Esophagus (tissue), 2 donors: Measurements from ENCODE around the gene UFD1. TPM values are rescaled to one million over a fixed set of nuclear protein-coding genes. Genes with fewer than 3 reads are reported as not detected.

Experiments
- H3K27ac ChIP-seq, 2 donors: one replicate each; pipeline ENCODE4 v1.5.1; 2013; ENCODE audit warnings: low read depth in 2 of 2, mild to moderate bottlenecking in 2 of 2, inconsistent platforms in 1 of 2, low read length in 1 of 2, moderate library complexity in 1 of 2
- H3K27me3 ChIP-seq, 2 donors: one replicate each; pipeline ENCODE4 v1.6.1; 2013; ENCODE audit warnings: low read length in 2 of 2, control low read depth in 1 of 2, mild to moderate bottlenecking in 1 of 2; ENCODE audit not compliant: insufficient read depth in 2 of 2, control insufficient read depth in 1 of 2
- H3K36me3 ChIP-seq, 2 donors: one replicate each; pipeline ENCODE4 v1.6.1; 2013; ENCODE audit warnings: low read length in 1 of 2; ENCODE audit not compliant: control insufficient read depth in 2 of 2, insufficient read depth in 2 of 2
- H3K4me1 ChIP-seq, 2 donors: one replicate each; pipeline ENCODE4 v1.6.1; 2013; ENCODE audit warnings: low read length in 1 of 2; ENCODE audit not compliant: control insufficient read depth in 2 of 2, insufficient read depth in 2 of 2
- H3K4me3 ChIP-seq, 2 donors: one replicate each; pipeline ENCODE4 v1.5.1; 2013; ENCODE audit warnings: low read length in 2 of 2, mild to moderate bottlenecking in 2 of 2, low read depth in 1 of 2, moderate library complexity in 1 of 2
- H3K9me3 ChIP-seq, 2 donors: one replicate each; pipeline ENCODE4 v1.6.1; 2013; ENCODE audit warnings: mild to moderate bottlenecking in 2 of 2, low read depth in 1 of 2, low read length in 1 of 2, moderate library complexity in 1 of 2; ENCODE audit not compliant: control insufficient read depth in 2 of 2, insufficient read depth in 1 of 2
- WGBS, 2 donors: extraction: QIAGEN DNeasy Blood & Tissue Kit; methylation state at CpG; one replicate each; pipeline ENCODE4 v1.1.7; 2013; 5-methylcytosine and 5-hydroxymethylcytosine counted together
- polyA plus RNA-seq, 2 donors: library from polyadenylated mRNA; stranded (reverse); fragments of 200-250 nt; gene quantifications; one replicate each; pipeline ENCODE4 v1.2.3, GENCODE V29; 2013
- donor health status: healthy with polysubstance abuse.
- donor health status: Bipolar disorder and iron deficiency.

The UFD1 gene
- polyA plus RNA-seq, 2 donors: 59.7 to 78.3 TPM

DNA sequence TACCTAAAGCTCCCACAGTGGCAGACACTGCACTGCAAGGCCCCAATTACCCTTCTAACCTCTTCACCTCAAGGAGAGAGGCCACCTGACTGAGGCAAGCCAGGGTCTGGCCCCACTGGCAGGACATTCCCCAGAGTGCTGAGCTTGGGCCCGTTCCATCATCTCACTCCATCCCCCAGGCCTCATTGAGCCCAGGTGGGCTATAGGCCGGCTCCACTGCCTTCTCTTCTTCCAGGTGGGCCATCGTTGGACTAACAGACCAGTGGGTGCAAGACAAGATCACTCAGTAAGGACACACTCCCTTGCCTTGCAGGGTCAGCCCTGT, 19.8 kb upstream of the UFD1 start:
- Histone ChIP-seq H3K4me3 (no peak overlapping the region), H3K27me3 (no peaks in the 10 kb centered on the region), H3K9me3 (no peaks in the 10 kb centered on the region), H3K36me3 (peaks cover 0 to 3% of the 10 kb centered on the region in 2 donors), H3K4me1 (no peaks in the 10 kb centered on the region), H3K27ac (no peak overlapping the region)
- WGBS, 2 donors: 96 to 97% methylated on average over 3 of the region's 3 CpGs

DNA sequence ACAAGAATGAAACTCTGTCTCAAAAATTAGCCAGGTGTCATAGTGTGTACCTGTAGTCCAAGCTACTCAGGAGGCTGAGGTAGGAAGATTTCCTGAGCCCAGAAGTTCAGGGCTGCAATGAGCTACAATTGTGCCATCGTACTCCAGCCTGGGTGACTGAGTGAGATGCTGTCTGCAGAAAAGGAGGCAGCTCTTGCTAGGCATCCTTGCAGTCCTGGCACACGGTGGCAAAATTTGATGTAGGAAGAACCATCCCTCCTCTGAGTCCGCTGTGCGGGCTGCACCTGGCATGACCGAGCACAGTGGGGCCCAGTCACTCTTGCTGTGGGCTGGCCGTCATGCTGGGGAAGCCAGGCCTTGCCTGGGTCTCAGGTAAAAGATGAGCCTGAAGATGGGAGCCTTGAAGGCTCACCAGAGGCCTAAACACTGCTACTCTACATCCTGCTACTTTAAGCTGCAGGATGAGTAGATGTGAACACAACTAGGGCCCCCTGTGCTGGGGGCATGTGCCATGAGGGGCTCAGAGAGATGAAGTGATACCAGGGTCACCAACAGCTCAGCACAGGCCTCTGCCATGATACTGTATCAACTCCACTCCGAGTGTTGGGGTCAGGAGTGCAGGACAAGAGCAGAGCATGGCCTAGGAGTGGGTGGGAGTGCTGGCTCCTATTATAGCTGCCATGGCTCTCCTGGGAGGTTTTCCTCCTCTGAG, 19.3 kb upstream of the UFD1 start:
- Histone ChIP-seq H3K27me3 (no peaks in the 10 kb centered on the region), H3K4me1 (no peaks in the 10 kb centered on the region), H3K27ac (no peak overlapping the region), H3K36me3 (peaks cover 0 to 3% of the 10 kb centered on the region in 2 donors), H3K4me3 (no peak overlapping the region), H3K9me3 (no peaks in the 10 kb centered on the region)
- WGBS, 2 donors: 97 to 98% methylated on average over 7 of the region's 7 CpGs

DNA sequence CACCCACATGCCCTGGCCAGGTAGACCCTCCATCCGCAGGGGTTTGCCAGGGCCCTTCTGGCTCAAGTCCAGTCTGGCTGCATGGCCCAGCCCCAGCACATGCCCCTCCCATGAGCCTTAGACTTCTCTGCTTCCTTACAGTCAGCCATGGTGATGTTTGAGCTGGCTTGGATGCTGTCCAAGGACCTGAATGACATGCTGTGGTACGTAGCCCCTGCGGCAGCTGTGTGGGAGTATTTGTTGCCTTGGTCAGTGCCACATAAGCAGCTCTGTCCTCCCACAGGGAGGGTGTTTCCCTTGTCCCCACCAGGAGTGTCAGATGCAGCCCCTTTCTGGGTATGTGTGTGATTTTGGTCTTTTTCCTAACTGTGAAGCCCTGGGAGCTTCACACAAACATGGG, 18.3 kb upstream of the UFD1 start:
- Histone ChIP-seq H3K27ac (no peak overlapping the region), H3K27me3 (no peaks in the 10 kb centered on the region), H3K36me3 (peaks cover 0 to 3% of the 10 kb centered on the region in 2 donors), H3K4me3 (no peak overlapping the region), H3K4me1 (no peaks in the 10 kb centered on the region), H3K9me3 (no peaks in the 10 kb centered on the region)
- WGBS, 2 donors: 54 to 62% methylated on average over 3 of the region's 3 CpGs

DNA sequence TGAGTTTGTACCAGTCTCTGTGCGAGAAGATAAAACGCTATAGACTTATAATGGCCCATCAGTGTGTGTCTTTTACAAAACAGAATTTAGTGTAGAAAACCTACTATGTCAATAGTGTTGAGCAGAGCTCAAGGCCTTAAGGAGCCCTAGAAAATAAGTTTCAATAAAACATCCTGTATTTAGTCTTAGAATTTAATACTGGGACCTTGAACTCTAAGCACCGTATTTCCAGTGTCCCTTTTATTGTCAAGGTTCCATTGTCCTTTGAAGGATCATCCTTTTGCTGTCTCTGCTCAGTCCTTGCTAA, 17.3 kb upstream of the UFD1 start:
- Histone ChIP-seq H3K9me3 (no peaks in the 10 kb centered on the region), H3K36me3 (peaks cover 0 to 3% of the 10 kb centered on the region in 2 donors), H3K27ac (no peak overlapping the region), H3K4me3 (no peak overlapping the region), H3K4me1 (no peaks in the 10 kb centered on the region), H3K27me3 (no peaks in the 10 kb centered on the region)
- 95 to 98% methylated on average over 3 of the region's 3 CpGs for WGBS, 2 donors

DNA sequence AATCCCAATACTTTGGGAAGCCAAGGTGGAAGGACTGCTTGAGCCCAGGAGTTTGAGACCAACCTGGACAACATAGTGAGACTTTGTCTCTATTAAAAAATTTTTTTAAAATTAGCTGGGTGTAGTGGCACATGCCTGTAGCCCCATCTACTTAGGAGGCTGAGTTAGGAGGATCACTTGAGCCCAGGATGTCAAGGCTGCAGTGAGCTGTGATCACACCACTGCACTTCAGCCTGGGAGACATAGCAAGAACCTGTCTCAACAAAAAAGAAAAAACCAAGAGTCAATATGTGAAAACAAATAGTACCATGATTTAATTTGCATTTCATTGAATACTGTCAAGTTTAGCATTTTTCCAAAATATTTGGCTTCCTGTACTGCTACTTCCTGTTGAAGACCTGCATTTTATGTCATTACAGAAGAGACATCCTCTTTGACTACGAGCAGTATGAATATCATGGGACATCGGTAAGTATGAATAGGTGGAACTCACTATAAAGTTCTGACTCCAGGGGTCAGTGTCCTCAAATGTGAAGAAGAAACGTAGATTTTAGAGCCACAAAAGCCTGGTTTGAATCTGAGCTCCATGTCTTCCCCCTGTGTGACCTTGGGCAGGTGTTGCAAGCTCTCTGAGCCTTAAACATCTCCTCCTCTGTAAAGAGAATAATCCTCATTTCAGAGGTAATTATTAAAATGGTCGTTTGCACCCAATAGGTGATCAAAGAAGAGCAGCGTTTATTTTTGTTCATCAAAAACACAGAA, 16.8 kb upstream of the UFD1 start:
- H3K4me3 ChIP-seq: no peak overlapping the region
- no peaks in the 10 kb centered on the region for H3K4me1 ChIP-seq
- WGBS, 2 donors: 73 to 74% methylated on average over 5 of the region's 5 CpGs
- H3K27me3 ChIP-seq: no peaks in the 10 kb centered on the region
- no peaks in the 10 kb centered on the region for H3K9me3 ChIP-seq
- H3K36me3 ChIP-seq: peaks cover 0 to 3% of the 10 kb centered on the region in 2 donors
- H3K27ac ChIP-seq: no peak overlapping the region

DNA sequence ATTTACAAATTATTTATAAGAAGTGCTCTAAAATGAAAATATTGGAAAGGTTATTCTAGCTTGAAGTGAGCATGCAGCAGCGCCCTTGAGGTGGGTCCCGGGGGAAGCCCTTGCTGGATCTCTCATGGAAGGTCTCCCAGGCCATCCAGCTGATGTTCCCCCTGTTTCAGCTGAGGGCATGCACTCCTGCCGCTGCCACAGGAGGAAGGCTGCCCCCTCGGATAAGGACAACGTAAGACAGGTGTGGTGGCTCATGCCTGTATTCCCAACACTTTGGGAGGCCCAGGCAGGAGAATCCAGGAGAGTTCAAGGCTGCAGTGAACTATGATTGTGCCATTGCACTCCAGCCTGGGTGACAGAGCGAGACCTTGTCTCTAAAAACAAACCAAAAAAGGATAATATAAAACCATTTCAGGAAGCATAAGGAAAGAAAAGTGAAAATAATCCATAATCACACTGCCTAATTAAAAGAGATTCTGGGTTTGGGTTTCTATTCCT, 15.7 kb upstream of the UFD1 start:
- 93 to 95% methylated on average over 6 of the region's 6 CpGs for whole genome bisulfite sequencing, 2 donors
- Histone ChIP-seq H3K27me3 (no peaks in the 10 kb centered on the region), H3K4me3 (no peak overlapping the region), H3K36me3 (peaks cover 0 to 3% of the 10 kb centered on the region in 2 donors), H3K27ac (no peak overlapping the region), H3K4me1 (no peaks in the 10 kb centered on the region), H3K9me3 (no peaks in the 10 kb centered on the region)

DNA sequence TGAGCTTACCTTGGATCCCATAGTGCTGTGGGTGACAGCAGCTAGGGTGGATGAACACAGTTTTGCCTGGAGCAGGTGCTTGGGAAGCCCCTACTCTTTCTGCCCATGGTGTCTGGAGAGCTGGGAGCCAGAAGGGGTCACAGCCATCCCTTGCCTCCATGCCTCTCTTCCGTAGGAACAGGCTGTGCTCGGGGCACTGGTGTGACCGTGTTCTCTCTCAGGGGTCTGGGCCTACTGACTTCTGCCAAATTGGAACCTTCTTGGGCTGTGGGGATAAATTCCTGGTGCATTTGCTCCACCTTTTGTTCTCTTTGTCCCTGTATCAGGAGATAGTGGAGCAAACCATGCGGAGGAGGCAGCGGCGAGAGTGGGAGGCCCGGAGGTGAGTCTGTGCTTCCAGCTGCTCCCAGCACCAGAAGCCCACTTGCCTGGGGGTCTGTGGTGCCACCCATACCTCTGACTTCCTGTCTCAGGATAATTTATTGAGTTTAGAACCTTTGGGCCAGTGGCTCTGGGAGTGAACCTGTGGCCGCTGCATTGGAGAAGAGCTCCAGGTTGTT, 15.1 kb upstream of the UFD1 start:
- Histone ChIP-seq H3K4me3 (no peak overlapping the region), H3K27me3 (no peaks in the 10 kb centered on the region), H3K27ac (no peak overlapping the region), H3K4me1 (no peaks in the 10 kb centered on the region), H3K9me3 (no peaks in the 10 kb centered on the region), H3K36me3 (peaks cover 0 to 3% of the 10 kb centered on the region in 2 donors)
- 98% methylated on average over 8 of the region's 8 CpGs for WGBS, 2 donors

DNA sequence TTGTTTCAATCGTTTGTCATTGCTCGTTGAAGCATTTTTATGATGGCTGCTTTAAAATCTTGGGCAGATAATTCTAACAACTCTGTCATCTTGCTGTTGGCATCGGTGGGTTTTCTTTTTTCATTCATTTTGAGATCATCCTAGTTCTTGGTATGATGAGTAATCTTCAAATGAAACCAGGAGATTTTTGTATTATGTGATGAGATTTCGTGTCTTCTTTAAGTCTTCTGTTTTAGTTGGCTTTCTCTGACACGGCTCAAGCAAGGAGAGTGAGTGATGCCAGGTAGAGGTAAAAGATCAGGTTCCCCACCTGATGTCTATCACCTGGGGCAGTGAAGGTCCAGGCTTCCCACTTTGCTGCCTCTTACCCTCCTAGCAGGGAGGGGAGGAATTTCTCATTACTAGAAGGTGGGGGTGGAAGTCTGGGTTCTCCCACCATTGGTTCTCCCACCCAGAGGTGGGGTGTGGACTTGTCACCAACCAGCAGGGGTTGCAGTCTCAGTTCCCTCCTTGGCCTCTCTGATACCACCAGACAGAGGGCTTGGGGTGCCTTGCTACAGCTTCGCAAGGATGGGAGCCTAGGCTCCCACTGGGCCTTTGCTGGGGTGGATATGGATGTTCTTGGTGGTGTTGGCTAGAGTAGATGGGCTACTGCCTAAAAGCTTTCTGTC, 13.6 kb upstream of the UFD1 start:
- no peaks in the 10 kb centered on the region for H3K27me3 ChIP-seq
- WGBS, 2 donors: 86 to 87% methylated on average over 6 of the region's 6 CpGs
- H3K9me3 ChIP-seq: no peaks in the 10 kb centered on the region
- H3K4me3 ChIP-seq: no peak overlapping the region
- H3K36me3 ChIP-seq: peaks cover 0 to 3% of the 10 kb centered on the region in 2 donors
- no peaks in the 10 kb centered on the region for H3K4me1 ChIP-seq
- H3K27ac ChIP-seq: no peak overlapping the region

DNA sequence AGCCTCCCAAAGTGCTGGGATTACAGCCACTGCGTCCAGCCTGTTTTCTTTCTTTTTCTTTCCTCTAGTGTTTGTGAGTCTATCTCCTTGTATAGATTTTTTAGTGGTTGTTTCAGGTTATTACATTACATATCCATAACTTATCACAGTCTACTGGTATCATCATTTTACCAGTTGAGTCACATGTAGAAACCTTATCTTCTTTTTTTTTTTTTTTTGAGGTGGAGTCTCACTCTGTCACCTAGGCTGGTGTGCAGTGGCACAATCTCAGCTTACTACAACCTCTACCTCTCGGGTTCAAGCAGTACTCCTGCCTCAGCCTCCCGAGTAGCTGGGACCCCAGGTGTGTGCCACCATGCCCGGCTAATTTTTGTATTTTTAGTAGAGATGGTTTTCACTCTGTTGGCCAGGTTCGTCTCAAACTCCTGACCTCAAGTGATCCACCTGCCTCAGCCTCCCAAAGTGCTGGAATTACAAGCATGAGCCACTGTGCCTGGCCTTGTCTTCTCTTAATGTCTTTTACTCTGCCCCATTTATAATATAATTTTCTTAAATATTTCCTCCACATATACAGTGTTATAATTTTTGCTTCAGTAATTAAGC, 11.7 kb upstream of the UFD1 start:
- Histone ChIP-seq H3K36me3 (peaks cover 0 to 3% of the 10 kb centered on the region in 2 donors), H3K27me3 (no peaks in the 10 kb centered on the region), H3K27ac (no peak overlapping the region), H3K4me3 (no peak overlapping the region), H3K9me3 (no peaks in the 10 kb centered on the region), H3K4me1 (no peaks in the 10 kb centered on the region)
- WGBS, 2 donors: 93 to 94% methylated on average over 5 of the region's 5 CpGs
